K562 (cell line): Measurements from ENCODE around the gene NMNAT1. TPM values are rescaled to one million over a fixed set of nuclear protein-coding genes. Genes with fewer than 3 reads are reported as not detected.
A peak's percentile ranks its signal among the peaks of the same experiment; 100 is the strongest.

Experiments used
- CSDE1 ChIP-seq, 2 experiments: fragments of 450-650 bp; IDR thresholded peaks; 2 replicates each; pipeline ENCODE4 v1.6.1; 2016; ENCODE audit warnings: mild to moderate bottlenecking in 1 of 2
- ERF ChIP-seq: fragments of 450-650 bp; formaldehyde crosslinking; IDR thresholded peaks from 2 replicates; pipeline ENCODE4 v1.4.0; 2020; ENCODE audit warnings: mild to moderate bottlenecking, mixed read lengths
- HCFC1 ChIP-seq: IDR thresholded peaks from 2 replicates; pipeline ENCODE4 v1.6.1; 2012; ENCODE audit warnings: low read depth, low read length, improper control_type of control experiment
- HDAC6 ChIP-seq: IDR thresholded peaks from 2 replicates; pipeline ENCODE4 v1.6.1; 2012; ENCODE audit warnings: low read depth, mild to moderate bottlenecking, control low read depth, inconsistent platforms, low read length, moderate library complexity
- MAFF ChIP-seq: IDR thresholded peaks from 2 replicates; pipeline ENCODE4 v1.6.1; 2012; ENCODE audit warnings: low read length, improper control_type of control experiment
- RBM34 ChIP-seq: fragments of 200-400 bp; formaldehyde crosslinking; IDR thresholded peaks from 2 replicates; pipeline ENCODE4 v1.6.1; 2018; ENCODE audit warnings: low read length, borderline replicate concordance; ENCODE audit not compliant: insufficient read depth
- SMAD1 ChIP-seq: fragments of 150-350 bp; IDR thresholded peaks from 2 replicates; pipeline ENCODE4 v1.6.1; 2014; ENCODE audit warnings: low read length, low read depth; ENCODE audit not compliant: partially characterized antibody
- ZNF146 ChIP-seq: IDR thresholded peaks from one replicate; pipeline ENCODE4 v1.6.1; 2018; ENCODE audit warnings: missing compliant biosample characterization; ENCODE audit not compliant: unreplicated experiment
- ZNF212 ChIP-seq: fragments of 450-650 bp; formaldehyde crosslinking; IDR thresholded peaks from 2 replicates; pipeline ENCODE4 v1.4.0; 2020; ENCODE audit warnings: mild to moderate bottlenecking
- polyA plus RNA-seq, 8 experiments: library from polyadenylated mRNA; depleted of rRNA in 4 of 8; stranded (reverse) in 5 of 8; unstranded in 3 of 8; fragments of >200 nt; fragmentation: Nextera tagmentation in 2 of 8; fragmentation: Illumina TruSeq in 1 of 8; extraction: Ambion mirVana in 2 of 8; extraction: Trizol in 1 of 8; gene quantifications; 2 replicates each; pipeline versions ENCODE4 v1.2.1 to v1.2.3, GENCODE V29; 2011 to 2014; ENCODE audit warnings: inconsistent platforms in 1 of 8, missing spikeins in 1 of 8
- total RNA-seq, 7 experiments: library from RNA; depleted of rRNA in 6 of 7; stranded (reverse); fragments of >200 nt in 6 of 7; fragmentation: Illumina TruSeq in 2 of 7; extraction: Trizol in 2 of 7; gene quantifications; 2 replicates each; pipeline versions ENCODE4 v1.2.1 to v1.2.3, GENCODE V29; 2011 to 2021; ENCODE audit warnings: low replicate concordance in 1 of 7
- TF ChIP-seq, protein P1 (sequence below), 2 experiments: fragments of 450-650 bp; conservative IDR thresholded peaks; 2 replicates each; pipeline ENCODE4 v1.6.1; 2017; ENCODE audit warnings: mild to moderate bottlenecking in 2 of 2, moderate library complexity in 2 of 2
- TF ChIP-seq, protein P2 (sequence below): fragments of 250-450 bp; sonication (Bioruptor Pico); IDR thresholded peaks from 2 replicates; pipeline ENCODE4 v1.5.0; 2021
- TF ChIP-seq, protein P3 (sequence below), 2 experiments: fragments of 450-650 bp in 1 of 2; IDR thresholded peaks; 2 replicates each; pipeline ENCODE4 v1.6.1; 2011 to 2017; ENCODE audit warnings: low read depth in 2 of 2, antibody characterized with exemption in 1 of 2, borderline replicate concordance in 1 of 2, low read length in 1 of 2, mild to moderate bottlenecking in 1 of 2, mixed read lengths in 1 of 2; ENCODE audit not compliant: control insufficient read depth in 1 of 2
- TF ChIP-seq, protein P4 (sequence below): sonication (generic); formaldehyde crosslinking; IDR thresholded peaks from 2 replicates; pipeline ENCODE4 v1.8.0; 2023; ENCODE audit warnings: mild to moderate bottlenecking, missing genetic modification reagents
- TF ChIP-seq, protein P5 (sequence below): fragments of 200-400 bp; formaldehyde crosslinking; IDR thresholded peaks from 2 replicates; pipeline ENCODE4 v1.6.1; 2017; ENCODE audit warnings: mild to moderate bottlenecking, low read depth, low read length, moderate library complexity

NMNAT1 gene
- total and polyA plus RNA-seq, 9 of the 15 experiments (the other 6 are each of a cell fraction or from before 2014, with no cell fraction given) = 5.1 to 14.6 (median 12.1) TPM

DNA sequence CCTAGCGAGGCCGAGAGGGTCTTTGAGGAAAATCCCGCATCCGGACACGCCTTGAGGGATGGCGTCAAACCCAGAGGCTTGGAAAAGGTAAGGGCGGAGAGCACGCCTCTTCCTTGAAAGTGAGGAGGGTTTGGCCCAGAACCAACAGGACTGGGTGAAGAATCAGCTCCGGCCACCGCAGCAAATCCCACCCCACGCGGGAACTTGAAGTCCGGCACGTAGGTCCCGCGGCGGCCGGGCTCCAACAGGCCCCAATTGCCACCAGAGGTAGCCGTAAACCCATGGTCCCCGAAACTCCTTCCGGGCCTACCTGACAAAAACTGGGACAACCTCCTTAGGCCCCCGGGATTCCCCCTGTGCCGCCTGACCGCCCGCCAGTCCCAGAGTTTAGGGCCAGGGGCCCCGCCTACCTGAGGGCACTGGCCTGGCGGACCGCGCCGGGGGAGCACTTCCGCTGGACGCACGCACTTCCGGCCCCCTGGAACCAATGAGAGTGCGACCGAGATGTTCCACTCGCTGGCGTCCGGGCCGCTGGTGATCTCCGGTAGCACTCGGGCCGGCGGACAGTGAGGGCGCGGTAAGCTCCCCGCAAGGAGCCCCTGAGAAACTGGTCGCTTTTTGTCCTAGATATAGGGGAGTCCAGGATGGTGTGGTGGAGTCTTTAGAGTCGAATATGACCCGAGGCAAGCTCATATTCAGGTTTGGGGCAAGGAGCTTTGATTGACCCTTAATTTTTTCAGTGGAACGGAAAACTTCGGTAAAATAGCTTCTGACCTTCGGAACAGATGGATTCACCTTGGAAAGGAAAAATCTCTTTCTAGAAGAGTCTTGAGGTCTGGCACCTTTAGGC lies at the start of gene NMNAT1, which contains the start of gene LZIC (continued):
- TF ChIP-seq, protein P1, sequence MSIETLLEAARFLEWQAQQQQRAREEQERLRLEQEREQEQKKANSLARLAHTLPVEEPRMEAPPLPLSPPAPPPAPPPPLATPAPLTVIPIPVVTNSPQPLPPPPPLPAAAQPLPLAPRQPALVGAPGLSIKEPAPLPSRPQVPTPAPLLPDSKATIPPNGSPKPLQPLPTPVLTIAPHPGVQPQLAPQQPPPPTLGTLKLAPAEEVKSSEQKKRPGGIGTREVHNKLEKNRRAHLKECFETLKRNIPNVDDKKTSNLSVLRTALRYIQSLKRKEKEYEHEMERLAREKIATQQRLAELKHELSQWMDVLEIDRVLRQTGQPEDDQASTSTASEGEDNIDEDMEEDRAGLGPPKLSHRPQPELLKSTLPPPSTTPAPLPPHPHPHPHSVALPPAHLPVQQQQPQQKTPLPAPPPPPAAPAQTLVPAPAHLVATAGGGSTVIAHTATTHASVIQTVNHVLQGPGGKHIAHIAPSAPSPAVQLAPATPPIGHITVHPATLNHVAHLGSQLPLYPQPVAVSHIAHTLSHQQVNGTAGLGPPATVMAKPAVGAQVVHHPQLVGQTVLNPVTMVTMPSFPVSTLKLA (conservative IDR thresholded peaks at IDR 0.05) = peak; percentile 89 to 97
- TF ChIP-seq MAFF (0 out of 2 replicates have a peak, but pooled peaks have one; percentile 2), SMAD1 (peak; percentile 80), HDAC6 (no peak), HCFC1 (peak; percentile 91), ZNF212 (CRISPR knock-in tag) (no peak), ZNF146 (CRISPR knock-in tag) (peak; percentile 8), ERF (CRISPR knock-in tag) (0 out of 2 replicates have a peak, but pooled peaks have one; percentile 13), CSDE1 (IDR thresholded peaks at IDR 0.05) (peak in 1 of 2 experiments; percentile 66; a peak in 1 of 4 replicates), RBM34 (no peak)
- TF ChIP-seq, protein P2, sequence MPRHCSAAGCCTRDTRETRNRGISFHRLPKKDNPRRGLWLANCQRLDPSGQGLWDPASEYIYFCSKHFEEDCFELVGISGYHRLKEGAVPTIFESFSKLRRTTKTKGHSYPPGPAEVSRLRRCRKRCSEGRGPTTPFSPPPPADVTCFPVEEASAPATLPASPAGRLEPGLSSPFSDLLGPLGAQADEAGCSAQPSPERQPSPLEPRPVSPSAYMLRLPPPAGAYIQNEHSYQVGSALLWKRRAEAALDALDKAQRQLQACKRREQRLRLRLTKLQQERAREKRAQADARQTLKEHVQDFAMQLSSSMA (CRISPR knock-in tag) = 0 out of 2 replicates have a peak, but pooled peaks have one; percentile 72
- TF ChIP-seq, protein P3, sequence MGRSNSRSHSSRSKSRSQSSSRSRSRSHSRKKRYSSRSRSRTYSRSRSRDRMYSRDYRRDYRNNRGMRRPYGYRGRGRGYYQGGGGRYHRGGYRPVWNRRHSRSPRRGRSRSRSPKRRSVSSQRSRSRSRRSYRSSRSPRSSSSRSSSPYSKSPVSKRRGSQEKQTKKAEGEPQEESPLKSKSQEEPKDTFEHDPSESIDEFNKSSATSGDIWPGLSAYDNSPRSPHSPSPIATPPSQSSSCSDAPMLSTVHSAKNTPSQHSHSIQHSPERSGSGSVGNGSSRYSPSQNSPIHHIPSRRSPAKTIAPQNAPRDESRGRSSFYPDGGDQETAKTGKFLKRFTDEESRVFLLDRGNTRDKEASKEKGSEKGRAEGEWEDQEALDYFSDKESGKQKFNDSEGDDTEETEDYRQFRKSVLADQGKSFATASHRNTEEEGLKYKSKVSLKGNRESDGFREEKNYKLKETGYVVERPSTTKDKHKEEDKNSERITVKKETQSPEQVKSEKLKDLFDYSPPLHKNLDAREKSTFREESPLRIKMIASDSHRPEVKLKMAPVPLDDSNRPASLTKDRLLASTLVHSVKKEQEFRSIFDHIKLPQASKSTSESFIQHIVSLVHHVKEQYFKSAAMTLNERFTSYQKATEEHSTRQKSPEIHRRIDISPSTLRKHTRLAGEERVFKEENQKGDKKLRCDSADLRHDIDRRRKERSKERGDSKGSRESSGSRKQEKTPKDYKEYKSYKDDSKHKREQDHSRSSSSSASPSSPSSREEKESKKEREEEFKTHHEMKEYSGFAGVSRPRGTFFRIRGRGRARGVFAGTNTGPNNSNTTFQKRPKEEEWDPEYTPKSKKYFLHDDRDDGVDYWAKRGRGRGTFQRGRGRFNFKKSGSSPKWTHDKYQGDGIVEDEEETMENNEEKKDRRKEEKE (IDR thresholded peaks at IDR 0.05; ENCODE audit: borderline replicate concordance in 1 of 2, control insufficient read depth in 1 of 2, low read depth in 2 of 2, low read length in 1 of 2) = peak in 1 of 2 experiments; percentile 97; a peak in 2 of 4 replicates
- TF ChIP-seq, protein P4, sequence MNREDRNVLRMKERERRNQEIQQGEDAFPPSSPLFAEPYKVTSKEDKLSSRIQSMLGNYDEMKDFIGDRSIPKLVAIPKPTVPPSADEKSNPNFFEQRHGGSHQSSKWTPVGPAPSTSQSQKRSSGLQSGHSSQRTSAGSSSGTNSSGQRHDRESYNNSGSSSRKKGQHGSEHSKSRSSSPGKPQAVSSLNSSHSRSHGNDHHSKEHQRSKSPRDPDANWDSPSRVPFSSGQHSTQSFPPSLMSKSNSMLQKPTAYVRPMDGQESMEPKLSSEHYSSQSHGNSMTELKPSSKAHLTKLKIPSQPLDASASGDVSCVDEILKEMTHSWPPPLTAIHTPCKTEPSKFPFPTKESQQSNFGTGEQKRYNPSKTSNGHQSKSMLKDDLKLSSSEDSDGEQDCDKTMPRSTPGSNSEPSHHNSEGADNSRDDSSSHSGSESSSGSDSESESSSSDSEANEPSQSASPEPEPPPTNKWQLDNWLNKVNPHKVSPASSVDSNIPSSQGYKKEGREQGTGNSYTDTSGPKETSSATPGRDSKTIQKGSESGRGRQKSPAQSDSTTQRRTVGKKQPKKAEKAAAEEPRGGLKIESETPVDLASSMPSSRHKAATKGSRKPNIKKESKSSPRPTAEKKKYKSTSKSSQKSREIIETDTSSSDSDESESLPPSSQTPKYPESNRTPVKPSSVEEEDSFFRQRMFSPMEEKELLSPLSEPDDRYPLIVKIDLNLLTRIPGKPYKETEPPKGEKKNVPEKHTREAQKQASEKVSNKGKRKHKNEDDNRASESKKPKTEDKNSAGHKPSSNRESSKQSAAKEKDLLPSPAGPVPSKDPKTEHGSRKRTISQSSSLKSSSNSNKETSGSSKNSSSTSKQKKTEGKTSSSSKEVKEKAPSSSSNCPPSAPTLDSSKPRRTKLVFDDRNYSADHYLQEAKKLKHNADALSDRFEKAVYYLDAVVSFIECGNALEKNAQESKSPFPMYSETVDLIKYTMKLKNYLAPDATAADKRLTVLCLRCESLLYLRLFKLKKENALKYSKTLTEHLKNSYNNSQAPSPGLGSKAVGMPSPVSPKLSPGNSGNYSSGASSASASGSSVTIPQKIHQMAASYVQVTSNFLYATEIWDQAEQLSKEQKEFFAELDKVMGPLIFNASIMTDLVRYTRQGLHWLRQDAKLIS (CRISPR knock-in tag) = no peak; the same call in none of the 2 replicates
- TF ChIP-seq, protein P5, sequence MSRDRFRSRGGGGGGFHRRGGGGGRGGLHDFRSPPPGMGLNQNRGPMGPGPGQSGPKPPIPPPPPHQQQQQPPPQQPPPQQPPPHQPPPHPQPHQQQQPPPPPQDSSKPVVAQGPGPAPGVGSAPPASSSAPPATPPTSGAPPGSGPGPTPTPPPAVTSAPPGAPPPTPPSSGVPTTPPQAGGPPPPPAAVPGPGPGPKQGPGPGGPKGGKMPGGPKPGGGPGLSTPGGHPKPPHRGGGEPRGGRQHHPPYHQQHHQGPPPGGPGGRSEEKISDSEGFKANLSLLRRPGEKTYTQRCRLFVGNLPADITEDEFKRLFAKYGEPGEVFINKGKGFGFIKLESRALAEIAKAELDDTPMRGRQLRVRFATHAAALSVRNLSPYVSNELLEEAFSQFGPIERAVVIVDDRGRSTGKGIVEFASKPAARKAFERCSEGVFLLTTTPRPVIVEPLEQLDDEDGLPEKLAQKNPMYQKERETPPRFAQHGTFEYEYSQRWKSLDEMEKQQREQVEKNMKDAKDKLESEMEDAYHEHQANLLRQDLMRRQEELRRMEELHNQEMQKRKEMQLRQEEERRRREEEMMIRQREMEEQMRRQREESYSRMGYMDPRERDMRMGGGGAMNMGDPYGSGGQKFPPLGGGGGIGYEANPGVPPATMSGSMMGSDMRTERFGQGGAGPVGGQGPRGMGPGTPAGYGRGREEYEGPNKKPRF = no peak
